OCI-LY7 (cell line): Measurements from ENCODE around the gene C5orf52.

Source experiments
- EZH2phosphoT487 ChIP-seq: fragments of 200-600 bp; sonication (generic); IDR thresholded peaks from 2 replicates; pipeline ENCODE4 v1.6.1; 2018; ENCODE audit warnings: low read depth, borderline replicate concordance, mild to moderate bottlenecking, mixed run types, antibody characterized with exemption, low read length, moderate library complexity, mixed read lengths
- TF ChIP-seq, protein P1 (sequence below): fragments of 200-600 bp; sonication (generic); conservative IDR thresholded peaks from 2 replicates; pipeline ENCODE4 v1.5.1; 2014; ENCODE audit warnings: mild to moderate bottlenecking, antibody characterized with exemption, low read length, moderate library complexity, mixed read lengths

DNA sequence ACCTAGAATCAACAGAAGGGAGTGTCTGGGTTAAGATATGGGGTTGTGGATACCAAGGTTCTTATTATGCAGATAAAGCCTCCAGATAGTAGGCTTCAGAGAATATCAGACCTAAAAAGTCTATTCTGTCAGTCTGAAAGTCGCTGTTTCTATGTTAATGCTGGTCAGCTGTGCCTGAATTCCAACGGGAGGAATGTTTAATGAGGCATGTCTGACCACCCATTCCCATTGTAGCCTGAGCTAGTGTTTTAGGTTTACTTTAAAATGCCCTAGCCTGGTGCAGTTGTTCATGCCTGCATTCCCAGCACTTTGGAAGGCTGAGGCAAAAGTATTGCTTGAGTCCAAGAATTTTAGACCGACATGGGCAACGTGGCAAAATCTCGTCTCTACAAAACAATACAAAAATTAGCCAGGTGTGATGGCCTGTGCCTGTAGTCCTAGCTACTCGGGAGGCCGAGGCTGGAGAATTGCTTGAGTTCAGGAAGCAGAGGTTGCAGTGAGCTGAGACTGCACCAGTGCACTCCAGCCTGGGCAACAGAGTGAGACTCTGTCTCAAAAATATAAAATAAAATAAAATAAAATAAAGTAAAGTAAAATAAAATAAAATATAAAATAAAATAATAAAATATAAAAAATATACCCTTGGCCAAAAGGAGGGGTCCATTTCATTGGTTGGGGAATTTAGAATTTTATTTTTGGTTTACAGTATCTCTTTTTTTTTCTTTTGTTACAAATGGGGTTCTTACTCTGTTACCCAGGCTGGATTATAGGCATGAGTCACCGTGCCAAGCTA is 11.3 kb upstream of the C5orf52 start:
- no peak for TF ChIP-seq EZH2phosphoT487
- TF ChIP-seq, protein P1, sequence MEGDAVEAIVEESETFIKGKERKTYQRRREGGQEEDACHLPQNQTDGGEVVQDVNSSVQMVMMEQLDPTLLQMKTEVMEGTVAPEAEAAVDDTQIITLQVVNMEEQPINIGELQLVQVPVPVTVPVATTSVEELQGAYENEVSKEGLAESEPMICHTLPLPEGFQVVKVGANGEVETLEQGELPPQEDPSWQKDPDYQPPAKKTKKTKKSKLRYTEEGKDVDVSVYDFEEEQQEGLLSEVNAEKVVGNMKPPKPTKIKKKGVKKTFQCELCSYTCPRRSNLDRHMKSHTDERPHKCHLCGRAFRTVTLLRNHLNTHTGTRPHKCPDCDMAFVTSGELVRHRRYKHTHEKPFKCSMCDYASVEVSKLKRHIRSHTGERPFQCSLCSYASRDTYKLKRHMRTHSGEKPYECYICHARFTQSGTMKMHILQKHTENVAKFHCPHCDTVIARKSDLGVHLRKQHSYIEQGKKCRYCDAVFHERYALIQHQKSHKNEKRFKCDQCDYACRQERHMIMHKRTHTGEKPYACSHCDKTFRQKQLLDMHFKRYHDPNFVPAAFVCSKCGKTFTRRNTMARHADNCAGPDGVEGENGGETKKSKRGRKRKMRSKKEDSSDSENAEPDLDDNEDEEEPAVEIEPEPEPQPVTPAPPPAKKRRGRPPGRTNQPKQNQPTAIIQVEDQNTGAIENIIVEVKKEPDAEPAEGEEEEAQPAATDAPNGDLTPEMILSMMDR, result no peak
